GM19193 (cell line): ENCODE results near the gene TMEM60.

Source experiments
- POLR2A ChIP-seq: IDR thresholded peaks from 4 replicates; pipeline ENCODE4 v1.6.1; 2011; ENCODE audit not compliant: insufficient read depth, insufficient read length; ENCODE audit errors: extremely low read depth

Gene TMEM60

GRCh38 chr7:77823787-77824186 is 25.6 kb upstream of the TMEM60 start:
- no peak for TF ChIP-seq POLR2A

- TF ChIP-seq POLR2A: no peak
Observed at GRCh38 chr7:77822269-77822668, 24.0 kb upstream of the TMEM60 start.

GRCh38 chr7:77820967-77821366 is 22.7 kb upstream of the TMEM60 start:
- TF ChIP-seq POLR2A: no peak

GRCh38 chr7:77819021-77819420 is 20.8 kb upstream of the TMEM60 start:
- no peak for TF ChIP-seq POLR2A

- no peak for TF ChIP-seq POLR2A
Observed at GRCh38 chr7:77813180-77813579, 14.9 kb upstream of the TMEM60 start.

- TF ChIP-seq POLR2A: no peak
Observed at GRCh38 chr7:77812290-77812685, 14.1 kb upstream of the TMEM60 start.

GRCh38 chr7:77811516-77812289 is 13.5 kb upstream of the TMEM60 start:
- no peak for TF ChIP-seq POLR2A

GRCh38 chr7:77808517-77808916 is 10.3 kb upstream of the TMEM60 start:
- no peak for TF ChIP-seq POLR2A

- TF ChIP-seq POLR2A: no peak
Observed at GRCh38 chr7:77806425-77806824, 8.2 kb upstream of the TMEM60 start.

GRCh38 chr7:77802557-77803405 is 4.5 kb upstream of the TMEM60 start:
- TF ChIP-seq POLR2A: no peak

GRCh38 chr7:77800730-77801129 is 2.5 kb upstream of the TMEM60 start:
- no peak for TF ChIP-seq POLR2A

GRCh38 chr7:77800158-77800557 is 1.9 kb upstream of the TMEM60 start:
- no peak for TF ChIP-seq POLR2A

GRCh38 chr7:77799078-77799964 is 1.1 kb upstream of the TMEM60 start:
- no peak for TF ChIP-seq POLR2A

GRCh38 chr7:77797734-77798393 is 370 bp downstream of the TMEM60 start:
- peak; percentile 42 for TF ChIP-seq POLR2A
